Liver (tissue), 9 donors: ENCODE measurements around the gene TNFSF12. TPM values are rescaled to one million over a fixed set of nuclear protein-coding genes. Genes with fewer than 3 reads are reported as not detected.

Experiments
- DNase-seq: peaks from one replicate; pipeline ENCODE4 v3.0.0-alpha.2; 2017; ENCODE audit warnings: low spot score
- H3K27ac ChIP-seq, 2 donors: one replicate each; pipeline ENCODE4 v1.7.0; 2013; ENCODE audit warnings: inconsistent platforms in 2 of 2, low read length in 2 of 2, control low read depth in 1 of 2, low read depth in 1 of 2, mild to moderate bottlenecking in 1 of 2
- H3K27me3 ChIP-seq, 4 donors: one replicate each; pipeline versions ENCODE4 v1.6.1 to v1.7.0; 2013; ENCODE audit warnings: low read length in 3 of 4, inconsistent platforms in 1 of 4, mild to moderate bottlenecking in 1 of 4, moderate library complexity in 1 of 4; ENCODE audit not compliant: control insufficient read depth in 4 of 4, insufficient read depth in 4 of 4
- H3K36me3 ChIP-seq, 4 donors: one replicate each; pipeline versions ENCODE4 v1.6.1 to v1.7.0; 2013; ENCODE audit warnings: low read length in 3 of 4, mild to moderate bottlenecking in 3 of 4, low read depth in 1 of 4, moderate library complexity in 1 of 4; ENCODE audit not compliant: control insufficient read depth in 4 of 4, insufficient read depth in 3 of 4
- H3K4me1 ChIP-seq, 4 donors: one replicate each; pipeline versions ENCODE4 v1.6.1 to v1.7.0; 2013; ENCODE audit warnings: low read length in 3 of 4, mild to moderate bottlenecking in 3 of 4, moderate library complexity in 1 of 4; ENCODE audit not compliant: control insufficient read depth in 4 of 4, insufficient read depth in 4 of 4
- H3K4me3 ChIP-seq, 3 donors: one replicate each; pipeline versions ENCODE4 v1.6.1 to v1.7.0; 2013; ENCODE audit warnings: low read length in 3 of 3, control low read depth in 1 of 3, low read depth in 1 of 3, mild to moderate bottlenecking in 1 of 3
- H3K9ac ChIP-seq, 2 donors: one replicate each; pipeline ENCODE4 v1.7.0; 2013; ENCODE audit warnings: low read length in 2 of 2, mild to moderate bottlenecking in 2 of 2, moderate library complexity in 2 of 2, control low read depth in 1 of 2, low read depth in 1 of 2
- H3K9me3 ChIP-seq, 4 donors: one replicate each; pipeline versions ENCODE4 v1.6.1 to v1.7.0; 2013; ENCODE audit warnings: low read length in 3 of 4; ENCODE audit not compliant: control insufficient read depth in 4 of 4
- ATF3 ChIP-seq: IDR thresholded peaks from 2 replicates; pipeline ENCODE4 v1.6.1; 2016; ENCODE audit warnings: antibody characterized with exemption
- CTCF ChIP-seq: fragments of 150-350 bp; IDR thresholded peaks from 2 replicates; pipeline ENCODE4 v1.5.1; 2017; ENCODE audit warnings: improper control_type of control experiment, low read depth, low read length; ENCODE audit not compliant: missing input control
- EGR1 ChIP-seq, 2 donors: IDR thresholded peaks; 2 replicates each; pipeline ENCODE4 v1.6.1; 2016 to 2018; ENCODE audit warnings: antibody characterized with exemption in 2 of 2, low read depth in 2 of 2
- FOXA1 ChIP-seq: IDR thresholded peaks from 2 replicates; pipeline ENCODE4 v1.6.1; 2016; ENCODE audit warnings: antibody characterized with exemption
- FOXA2 ChIP-seq: IDR thresholded peaks from 2 replicates; pipeline ENCODE4 v1.6.1; 2016; ENCODE audit warnings: antibody characterized with exemption
- GABPA ChIP-seq, 2 donors: IDR thresholded peaks in 1 of 2; conservative IDR thresholded peaks in 1 of 2; 2 replicates each; pipeline ENCODE4 v1.6.1; 2016; ENCODE audit warnings: antibody characterized with exemption in 2 of 2, mild to moderate bottlenecking in 1 of 2, moderate library complexity in 1 of 2
- HNF4A ChIP-seq, 2 donors: conservative IDR thresholded peaks; 2 replicates each; pipeline ENCODE4 v1.6.1; 2016; ENCODE audit warnings: antibody characterized with exemption in 2 of 2, mild to moderate bottlenecking in 2 of 2
- HNF4G ChIP-seq: IDR thresholded peaks from 2 replicates; pipeline ENCODE4 v1.6.1; 2016; ENCODE audit warnings: antibody characterized with exemption
- JUND ChIP-seq, 2 donors: IDR thresholded peaks; 2 replicates each; pipeline ENCODE4 v1.6.1; 2016; ENCODE audit warnings: antibody characterized with exemption in 2 of 2
- MAX ChIP-seq: IDR thresholded peaks from 2 replicates; pipeline ENCODE4 v1.6.1; 2016; ENCODE audit warnings: antibody characterized with exemption
- NR2F2 ChIP-seq: IDR thresholded peaks from 2 replicates; pipeline ENCODE4 v1.6.1; 2016; ENCODE audit warnings: antibody characterized with exemption
- RAD21 ChIP-seq, 2 donors: IDR thresholded peaks; 2 replicates each; pipeline ENCODE4 v1.6.1; 2016; ENCODE audit warnings: antibody characterized with exemption in 2 of 2, mild to moderate bottlenecking in 2 of 2
- REST ChIP-seq: IDR thresholded peaks from 2 replicates; pipeline ENCODE4 v1.6.1; 2016; ENCODE audit warnings: antibody characterized with exemption, mild to moderate bottlenecking
- RXRA ChIP-seq, 2 donors: IDR thresholded peaks; 2 replicates each; pipeline ENCODE4 v1.6.1; 2017 to 2018; ENCODE audit warnings: antibody characterized with exemption in 2 of 2, mild to moderate bottlenecking in 1 of 2
- TAF1 ChIP-seq: conservative IDR thresholded peaks from 2 replicates; pipeline ENCODE4 v1.6.1; 2016; ENCODE audit warnings: antibody characterized with exemption, mild to moderate bottlenecking
- YY1 ChIP-seq: IDR thresholded peaks from 2 replicates; pipeline ENCODE4 v1.6.1; 2016; ENCODE audit warnings: antibody characterized with exemption, mild to moderate bottlenecking
- ZBTB33 ChIP-seq: IDR thresholded peaks from 2 replicates; pipeline ENCODE4 v1.6.1; 2016; ENCODE audit warnings: antibody characterized with exemption
- WGBS: extraction: QIAGEN DNeasy Blood & Tissue Kit; methylation state at CpG from one replicate; pipeline ENCODE4 v1.1.7; 2013; 5-methylcytosine and 5-hydroxymethylcytosine counted together
- polyA plus RNA-seq, 2 donors: library from polyadenylated mRNA; stranded (reverse) in 1 of 2; unstranded in 1 of 2; fragments of 200-250 nt in 1 of 2; fragments of >200 nt in 1 of 2; fragmentation: Nextera tagmentation in 1 of 2; extraction: Ambion mirVana in 1 of 2; gene quantifications; one replicate each; pipeline versions ENCODE4 v1.2.1 to v1.2.3, GENCODE V29; 2013 to 2015
- total RNA-seq, 2 donors: library from RNA; depleted of rRNA; stranded (reverse); fragments of >200 nt; gene quantifications; one replicate each; pipeline ENCODE4 v1.2.3, GENCODE V29; 2014
- donor health status: healthy.
- donor health status: healthy.
- donor health status: healthy.
- donor health status: healthy.
- donor health status: healthy.

The TNFSF12 gene
- total and polyA plus RNA-seq, 4 donors, result 4.2 to 13.1 (median 5.4) TPM

GRCh38 chr17:7562208-7562605 lies 13.3 kb downstream of the TNFSF12 start (continued):
- TF ChIP-seq CTCF (no peak), EGR1 (IDR thresholded peaks at IDR 0.05; ENCODE audit: low read depth in 2 of 2) (no peak)

GRCh38 chr17:7563115-7563869 lies 14.4 kb downstream of the TNFSF12 start:
- Histone ChIP-seq H3K9me3 (no peaks in the 10 kb centered on the region), H3K36me3 (peaks cover 4 to 29% (median 12%) of the 10 kb centered on the region in 4 donors), H3K27ac (no peak overlapping the region), H3K4me1 (peaks cover 10 to 46% (median 35%) of the 10 kb centered on the region in 4 donors), H3K4me3 (peak overlapping the region in 1 of 3 donors; percentile 85), H3K9ac (no peak overlapping the region), H3K27me3 (no peaks in the 10 kb centered on the region)
- TF ChIP-seq FOXA1, result no peak
- no peak for TF ChIP-seq EGR1 (IDR thresholded peaks at IDR 0.05; ENCODE audit: low read depth in 2 of 2)
- TF ChIP-seq TAF1, result no peak
- 93% methylated on average over 30 of the region's 30 CpGs for WGBS
- no peak for DNase-seq

GRCh38 chr17:7569571-7569970 lies 20.7 kb downstream of the TNFSF12 start:
- 89% methylated on average over 5 of the region's 5 CpGs for WGBS
- TF ChIP-seq HNF4G (no peak), YY1 (no peak), CTCF (no peak), GABPA (IDR thresholded peaks at IDR 0.05 in 1 of 2, conservative IDR thresholded peaks at IDR 0.05 in 1 of 2) (no peak), JUND (IDR thresholded peaks at IDR 0.05) (no peak), RXRA (IDR thresholded peaks at IDR 0.05) (no peak), REST (no peak), HNF4A (conservative IDR thresholded peaks at IDR 0.05) (no peak), ZBTB33 (no peak), ATF3 (no peak), MAX (no peak), FOXA2 (no peak), NR2F2 (no peak), RAD21 (IDR thresholded peaks at IDR 0.05) (no peak), EGR1 (IDR thresholded peaks at IDR 0.05; ENCODE audit: low read depth in 2 of 2) (no peak)

More at GRCh38 chr17:7569571-7569970, 20.7 kb downstream of the TNFSF12 start:
- no peak for DNase-seq
- Histone ChIP-seq H3K4me1 (peaks cover 0 to 16% (median 13%) of the 10 kb centered on the region in 4 donors), H3K27ac (no peak overlapping the region), H3K36me3 (peaks cover 5 to 43% (median 22%) of the 10 kb centered on the region in 4 donors), H3K9ac (no peak overlapping the region), H3K9me3 (no peaks in the 10 kb centered on the region), H3K4me3 (no peak overlapping the region), H3K27me3 (no peaks in the 10 kb centered on the region)
